ENCODE data around the gene POLD3.
"Not testable (repeated sequence)": the region's sequence is repeated elsewhere in the genome, so short reads cannot be mapped to it uniquely, and the experiment has no call there.

Gene POLD3

DNA sequence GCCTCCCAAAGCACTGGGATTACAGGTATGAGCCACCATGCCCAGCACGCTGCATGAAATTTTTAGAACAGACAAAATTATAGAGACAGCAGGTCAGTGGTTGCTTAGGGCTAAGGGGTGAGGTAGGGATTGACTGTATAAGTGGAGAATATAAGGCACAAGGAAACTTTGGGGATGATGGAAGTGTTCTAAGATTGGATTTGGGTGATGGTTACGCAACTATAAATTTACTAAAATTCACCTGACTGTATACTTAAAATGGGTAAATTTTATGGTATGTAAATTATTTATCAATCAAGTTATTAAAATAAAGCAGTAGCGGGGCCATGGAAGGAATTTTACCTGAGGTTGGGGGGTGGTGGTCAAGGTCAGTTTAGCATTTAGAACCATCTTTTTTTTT lies 16.4 kb upstream of the POLD3 start:
- Mint-ChIP-seq H3K27me3 (no peaks in the 10 kb centered on the region), H3K9me3 (no peaks in the 10 kb centered on the region), H3K27ac (no peak overlapping the region), H3K36me3 (no peaks in the 10 kb centered on the region), H3K4me3 (no peak overlapping the region), H3K4me1 (no peaks in the 10 kb centered on the region)

DNA sequence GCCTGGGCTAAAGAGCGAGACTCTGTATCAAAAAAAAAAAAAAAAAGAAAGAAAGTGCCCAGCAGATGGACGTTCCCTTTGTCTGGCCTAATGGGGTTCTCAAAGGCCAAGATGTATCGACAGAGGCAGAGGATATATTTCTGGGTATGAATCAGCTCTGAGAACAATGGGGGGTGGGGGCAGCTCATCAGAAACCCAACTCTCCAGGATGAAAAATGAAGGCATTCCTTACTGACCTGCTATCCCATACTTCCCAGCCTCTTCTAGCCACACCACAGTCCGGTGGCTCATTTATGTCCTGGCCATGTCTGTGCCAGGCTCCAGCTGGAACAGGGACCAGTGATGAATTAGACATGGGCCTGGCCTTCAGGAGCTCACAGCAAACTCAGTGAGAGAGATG lies 15.2 kb upstream of the POLD3 start:
- Mint-ChIP-seq H3K36me3 (no peaks in the 10 kb centered on the region), H3K4me1 (no peaks in the 10 kb centered on the region), H3K27me3 (no peaks in the 10 kb centered on the region), H3K27ac (no peak overlapping the region), H3K9me3 (no peaks in the 10 kb centered on the region), H3K4me3 (no peak overlapping the region)

DNA sequence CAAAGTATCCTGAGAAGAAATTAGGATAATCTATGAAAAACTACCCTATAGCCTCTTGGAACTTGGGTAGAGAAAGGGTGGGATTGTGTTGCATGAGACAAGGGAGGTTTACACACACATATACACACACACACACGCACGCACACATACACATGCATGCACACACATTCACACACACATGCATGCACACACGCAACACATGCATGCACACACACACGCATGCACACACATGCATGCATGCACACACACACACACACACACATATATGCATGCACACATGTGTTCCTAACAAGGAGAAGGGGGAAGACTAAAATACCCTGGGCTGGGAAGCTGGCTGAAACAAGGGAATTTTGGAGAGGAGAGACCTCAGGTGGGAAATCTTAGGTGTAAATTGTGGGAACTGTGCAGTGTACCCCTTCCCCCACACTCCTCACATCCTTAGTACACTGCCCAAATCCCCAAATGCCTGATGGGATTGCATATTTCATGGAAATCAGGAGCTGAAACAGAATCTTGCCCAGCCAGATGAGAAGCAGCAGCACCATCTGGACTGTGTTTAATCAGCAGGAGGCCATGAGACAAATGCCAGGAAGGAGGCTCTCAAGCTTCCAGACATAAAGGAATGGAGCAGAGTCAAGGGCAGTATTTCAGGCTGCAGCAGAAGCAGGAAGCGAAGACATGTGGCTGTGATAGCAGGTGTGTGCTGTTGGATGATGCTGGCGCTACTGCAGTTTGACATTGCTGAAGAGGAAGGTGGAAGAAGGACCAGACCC lies 14.6 kb upstream of the POLD3 start:
- Mint-ChIP-seq H3K9me3 (no peaks in the 10 kb centered on the region), H3K4me1 (no peaks in the 10 kb centered on the region), H3K36me3 (no peaks in the 10 kb centered on the region), H3K27ac (no peak overlapping the region), H3K27me3 (no peaks in the 10 kb centered on the region), H3K4me3 (no peak overlapping the region)

DNA sequence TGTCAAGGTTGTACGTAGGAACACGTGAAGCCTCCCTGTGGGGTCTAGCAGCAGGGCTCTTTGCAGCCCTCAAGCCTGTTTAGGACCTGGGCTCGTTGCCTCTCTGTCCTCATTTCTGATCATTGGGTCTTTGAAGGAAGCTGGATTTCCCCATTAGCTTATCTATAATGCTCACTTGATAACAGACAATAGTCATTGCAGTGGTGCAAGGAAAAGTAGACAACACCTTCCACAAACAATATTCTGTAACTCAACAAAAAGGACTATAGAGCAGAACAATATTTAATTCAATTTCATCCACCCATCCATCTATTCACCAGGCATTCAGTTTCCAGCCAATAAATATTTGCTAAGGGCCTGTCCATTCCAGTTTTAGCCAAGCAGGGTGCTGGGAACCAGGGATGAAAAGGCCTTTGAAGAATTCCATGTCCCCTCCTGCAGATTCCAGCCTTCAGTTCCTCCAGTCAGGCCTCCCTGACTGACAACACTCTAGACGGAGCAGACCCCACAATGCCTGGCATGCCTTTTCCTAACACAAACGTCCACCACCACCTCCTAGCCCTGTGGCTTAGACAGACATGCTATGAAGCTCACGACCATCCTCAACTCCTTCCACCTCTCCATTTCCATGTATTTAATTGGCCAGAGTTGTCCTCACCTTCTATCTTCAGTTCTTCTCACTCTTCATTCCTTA lies 12.7 kb upstream of the POLD3 start:
- Mint-ChIP-seq H3K4me3 (no peak overlapping the region), H3K36me3 (no peaks in the 10 kb centered on the region), H3K27me3 (no peaks in the 10 kb centered on the region), H3K27ac (no peak overlapping the region), H3K4me1 (no peaks in the 10 kb centered on the region), H3K9me3 (no peaks in the 10 kb centered on the region)

DNA sequence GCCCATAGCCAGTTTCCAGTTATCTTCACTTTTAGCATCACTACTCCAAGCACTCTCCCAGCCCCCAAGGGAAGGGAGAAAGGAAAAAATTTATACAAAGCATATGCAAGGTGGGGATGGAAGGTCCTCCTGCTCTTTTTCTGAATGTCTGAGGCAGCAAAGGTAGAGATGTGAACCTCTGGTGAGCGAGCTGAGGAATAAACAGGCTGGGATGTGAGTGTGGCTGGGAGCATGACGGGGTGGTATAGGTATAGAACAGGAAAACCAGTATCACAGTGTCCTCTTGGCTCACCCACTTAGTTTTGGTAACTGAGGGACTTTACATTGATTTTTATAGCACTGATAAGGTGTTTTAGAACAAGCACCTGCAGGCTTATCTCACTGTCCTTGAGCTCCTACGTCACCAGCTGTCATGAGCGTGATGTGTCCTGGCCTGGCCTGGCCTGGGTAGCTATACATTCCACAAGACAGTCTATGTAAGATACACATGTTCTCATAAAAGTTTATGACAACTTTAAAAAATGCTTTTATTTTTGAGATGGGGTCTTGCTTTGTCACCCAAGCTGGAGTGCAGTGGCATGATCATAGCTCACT lies 10.3 kb upstream of the POLD3 start:
- no peaks in the 10 kb centered on the region for H3K9me3 Mint-ChIP-seq
- H3K27me3 Mint-ChIP-seq, result no peaks in the 10 kb centered on the region
- no peaks in the 10 kb centered on the region for H3K4me1 Mint-ChIP-seq
- no peak overlapping the region for H3K27ac Mint-ChIP-seq
- H3K36me3 Mint-ChIP-seq, result no peaks in the 10 kb centered on the region
- no peak overlapping the region for H3K4me3 Mint-ChIP-seq

DNA sequence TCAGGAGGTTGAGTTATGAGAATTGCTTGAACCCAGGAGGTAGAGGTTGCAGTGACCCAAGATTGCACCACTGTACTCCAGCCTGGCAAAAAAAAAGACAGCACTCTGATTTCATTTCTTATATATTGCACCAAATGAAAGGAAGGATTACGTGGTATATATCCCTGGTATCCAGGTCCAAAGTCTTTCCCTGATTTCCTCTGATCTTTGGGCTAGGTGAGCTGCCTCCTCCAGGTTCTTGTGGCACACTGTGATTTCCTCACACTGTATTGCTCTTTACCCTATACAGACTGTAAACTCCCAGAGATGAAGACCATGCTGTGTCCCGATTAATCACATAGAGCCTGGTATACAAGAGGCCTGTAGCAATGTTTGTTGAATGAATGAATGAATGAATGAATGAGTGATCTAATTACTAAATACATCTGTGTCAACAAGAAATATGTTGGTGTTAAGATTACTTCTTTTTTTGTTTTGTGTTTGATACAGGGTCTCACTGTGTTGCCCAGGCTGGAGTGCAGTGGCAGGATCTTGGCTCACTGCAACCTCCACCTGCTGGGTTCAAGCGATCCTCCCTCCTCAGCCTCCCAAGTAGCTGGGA lies 9.3 kb upstream of the POLD3 start:
- Mint-ChIP-seq H3K36me3 (no peaks in the 10 kb centered on the region), H3K27ac (no peak overlapping the region), H3K4me3 (no peak overlapping the region), H3K9me3 (no peaks in the 10 kb centered on the region), H3K4me1 (no peaks in the 10 kb centered on the region), H3K27me3 (no peaks in the 10 kb centered on the region)

DNA sequence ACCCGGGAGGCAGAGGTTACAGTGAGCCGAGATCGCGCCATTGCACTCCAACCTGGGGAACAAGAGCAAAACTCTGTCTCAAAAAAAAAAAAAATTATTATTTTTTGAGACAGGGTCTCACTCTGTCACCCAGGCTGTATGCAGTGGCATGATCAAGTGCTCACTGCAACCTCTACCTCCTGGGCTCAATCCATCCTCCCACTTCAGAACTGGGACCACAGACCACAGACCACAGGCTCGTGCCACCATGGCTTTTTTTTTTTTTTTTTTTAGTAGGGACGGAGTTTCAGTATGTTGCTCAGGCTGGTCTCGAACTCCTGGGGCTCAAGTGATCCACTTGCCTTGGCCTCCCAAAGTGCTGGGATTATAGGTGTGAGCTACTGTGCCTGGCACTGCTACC lies 1.9 kb upstream of the POLD3 start:
- H3K27me3 Mint-ChIP-seq, H3K9me3 Mint-ChIP-seq, H3K27ac Mint-ChIP-seq, H3K36me3 Mint-ChIP-seq, H3K4me3 Mint-ChIP-seq: not testable (repeated sequence)
- H3K4me1 Mint-ChIP-seq, result peaks cover 27% of the 10 kb centered on the region

DNA sequence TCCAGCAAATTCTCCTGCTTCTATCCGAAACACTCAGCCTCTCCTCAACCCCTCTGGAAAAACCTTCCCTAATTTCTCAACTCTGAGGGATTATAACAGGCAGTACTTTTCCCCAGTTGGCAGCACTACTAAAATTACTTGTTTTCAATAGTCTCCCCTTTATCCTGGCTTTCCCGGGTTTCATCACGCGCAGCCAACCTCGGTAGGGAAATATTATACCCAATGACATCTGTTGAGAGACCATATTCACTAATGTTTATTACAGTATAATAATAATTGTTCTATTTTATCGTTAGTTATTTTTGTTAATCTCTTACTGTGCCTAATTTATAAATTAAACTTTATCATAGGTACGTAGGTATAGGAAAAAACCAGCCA lies 330 bp upstream of the POLD3 start:
- H3K27me3 Mint-ChIP-seq, result no peaks in the 10 kb centered on the region
- H3K27ac Mint-ChIP-seq, result peak overlapping the region; percentile 37
- H3K36me3 Mint-ChIP-seq, result peaks cover 7% of the 10 kb centered on the region
- peaks cover 31% of the 10 kb centered on the region for H3K4me1 Mint-ChIP-seq
- H3K4me3 Mint-ChIP-seq, result peak overlapping the region; percentile 96
- H3K9me3 Mint-ChIP-seq, result no peaks in the 10 kb centered on the region

DNA sequence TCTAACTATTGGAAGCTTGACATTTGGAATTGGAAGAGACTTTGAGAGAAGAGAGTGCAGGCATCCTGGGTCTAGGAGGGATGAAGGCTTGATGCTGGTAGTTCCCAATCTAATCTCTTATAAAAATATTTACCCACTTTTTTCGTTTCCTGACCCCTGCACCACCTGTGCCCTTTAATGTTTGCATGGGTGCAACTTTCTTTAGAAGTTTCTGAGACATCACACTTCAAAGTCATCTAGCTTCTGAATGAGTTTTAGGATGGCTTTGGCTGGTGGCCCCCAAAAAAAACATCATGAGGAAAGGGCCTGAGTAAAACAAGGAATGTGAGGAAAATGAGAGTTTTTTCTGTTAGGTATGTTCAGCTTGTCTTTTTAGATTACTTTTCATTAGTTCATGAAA lies 1.1 kb downstream of the POLD3 start:
- no peaks in the 10 kb centered on the region for H3K27me3 Mint-ChIP-seq
- H3K4me3 Mint-ChIP-seq, result peak overlapping the region; percentile 96
- H3K36me3 Mint-ChIP-seq, result peaks cover 11% of the 10 kb centered on the region
- no peaks in the 10 kb centered on the region for H3K9me3 Mint-ChIP-seq
- peak overlapping the region; percentile 94 for H3K27ac Mint-ChIP-seq
- H3K4me1 Mint-ChIP-seq, result peaks cover 31% of the 10 kb centered on the region

DNA sequence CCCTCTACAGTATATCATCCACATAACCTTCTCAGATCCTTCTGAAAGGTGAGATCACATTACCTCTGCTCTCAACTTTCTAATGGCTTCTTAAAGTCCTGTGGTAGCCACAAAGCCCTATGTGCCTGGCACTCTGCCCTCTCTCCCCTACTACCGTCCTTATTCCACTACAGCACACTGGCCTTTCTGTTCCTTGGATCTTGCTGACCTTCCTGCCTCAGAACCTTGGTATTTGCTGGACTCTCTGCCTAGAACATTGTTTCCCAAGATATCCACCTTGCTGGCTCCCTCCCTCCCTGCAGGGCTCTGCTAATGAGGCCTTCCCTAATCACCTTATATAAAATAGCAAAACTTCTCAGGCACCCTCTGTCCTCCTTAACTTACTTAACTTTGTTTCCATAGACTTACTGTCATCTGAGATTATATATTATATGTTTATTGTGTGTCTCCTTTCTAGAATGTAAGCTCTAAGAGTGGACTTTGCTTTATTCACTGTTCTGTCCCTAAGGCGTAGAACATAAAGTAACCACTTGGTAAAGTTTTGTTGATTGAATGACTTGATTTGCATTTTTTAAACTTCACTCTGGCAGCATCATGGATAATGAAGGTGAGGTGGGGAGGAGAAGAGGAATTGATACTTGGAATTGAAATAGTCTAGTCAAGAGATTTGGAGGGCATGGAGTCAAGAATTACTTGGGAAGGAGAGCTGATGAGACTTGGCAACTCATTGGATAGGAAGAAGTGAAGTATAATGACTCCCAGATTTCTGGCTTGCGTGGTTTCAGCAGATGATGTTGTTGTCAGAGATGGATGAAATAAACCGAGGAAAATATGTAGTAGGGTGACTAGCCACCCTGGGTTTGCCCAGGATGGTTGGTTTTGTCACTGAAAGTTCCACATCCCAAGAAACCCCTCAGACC lies 10.5 kb downstream of the POLD3 start:
- H3K36me3 Mint-ChIP-seq, result peaks cover 4% of the 10 kb centered on the region
- H3K4me1 Mint-ChIP-seq, result no peaks in the 10 kb centered on the region
- no peaks in the 10 kb centered on the region for H3K9me3 Mint-ChIP-seq
- H3K4me3 Mint-ChIP-seq, result no peak overlapping the region
- H3K27ac Mint-ChIP-seq, result no peak overlapping the region
- H3K27me3 Mint-ChIP-seq, result no peaks in the 10 kb centered on the region

DNA sequence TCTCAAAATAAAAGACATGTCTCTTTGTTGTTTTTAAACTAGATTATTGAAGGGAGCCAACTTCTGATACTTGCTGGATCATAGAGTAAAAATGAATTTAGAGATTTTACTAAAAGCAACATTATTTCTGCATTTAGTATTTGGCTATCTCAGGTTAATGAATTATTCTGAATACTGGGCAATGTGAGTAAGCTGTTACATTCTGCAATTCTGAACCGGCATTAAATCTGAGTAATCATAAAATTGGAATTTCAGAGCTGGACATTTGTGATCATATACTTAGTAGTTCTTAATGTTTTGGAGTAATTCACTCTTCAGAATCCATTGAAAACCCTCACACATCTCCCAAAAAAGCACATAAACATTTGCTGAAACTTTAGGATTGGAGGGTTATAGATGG lies 11.5 kb downstream of the POLD3 start:
- H3K4me1 Mint-ChIP-seq, result no peaks in the 10 kb centered on the region
- no peaks in the 10 kb centered on the region for H3K9me3 Mint-ChIP-seq
- no peaks in the 10 kb centered on the region for H3K27me3 Mint-ChIP-seq
- H3K4me3 Mint-ChIP-seq, result no peak overlapping the region
- no peak overlapping the region for H3K27ac Mint-ChIP-seq
- peaks cover 2% of the 10 kb centered on the region for H3K36me3 Mint-ChIP-seq

DNA sequence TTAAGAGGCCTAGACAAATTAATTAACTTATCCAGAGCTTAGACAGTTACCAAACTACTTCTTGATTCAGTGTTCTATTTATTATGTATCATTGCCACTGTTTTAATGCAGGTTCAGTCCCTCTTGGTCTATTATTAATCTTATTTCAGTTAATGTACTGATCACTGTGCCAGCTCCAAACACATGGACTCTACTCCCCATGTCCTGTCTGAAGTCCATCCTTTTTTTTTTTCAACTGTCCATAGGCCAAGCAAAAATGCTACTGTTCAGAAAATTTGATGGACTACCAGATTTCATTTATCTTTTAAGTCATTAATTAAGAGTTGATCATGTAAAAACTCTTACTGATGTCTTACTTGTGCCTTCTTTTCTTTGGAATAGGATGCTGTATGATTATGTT lies 11.9 kb downstream of the POLD3 start:
- Mint-ChIP-seq H3K4me3 (no peak overlapping the region), H3K4me1 (no peaks in the 10 kb centered on the region), H3K36me3 (peaks cover 2% of the 10 kb centered on the region), H3K9me3 (no peaks in the 10 kb centered on the region), H3K27ac (no peak overlapping the region), H3K27me3 (no peaks in the 10 kb centered on the region)

DNA sequence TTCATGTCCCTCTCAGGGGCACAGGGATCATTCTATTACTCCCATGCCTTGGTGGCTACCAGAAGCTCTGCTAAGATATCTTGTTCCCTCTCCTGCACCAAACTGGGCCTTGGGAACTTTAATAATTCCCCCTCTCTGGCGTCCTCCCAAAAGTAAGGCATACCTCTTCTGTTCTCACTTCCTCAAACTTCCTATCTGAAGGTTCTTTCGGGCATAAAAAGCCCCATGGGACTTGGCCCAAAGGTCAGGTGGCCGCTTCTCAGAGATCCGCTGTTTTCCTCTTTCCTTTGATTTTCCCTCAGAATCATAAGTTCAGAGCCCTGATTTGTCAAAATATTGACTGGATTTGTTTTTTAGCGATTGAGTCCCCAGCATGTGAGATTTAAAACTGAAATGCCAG lies 13.0 kb downstream of the POLD3 start:
- Mint-ChIP-seq H3K4me3 (no peak overlapping the region), H3K36me3 (peaks cover 2% of the 10 kb centered on the region), H3K27ac (no peak overlapping the region), H3K9me3 (no peaks in the 10 kb centered on the region), H3K27me3 (no peaks in the 10 kb centered on the region), H3K4me1 (no peaks in the 10 kb centered on the region)

DNA sequence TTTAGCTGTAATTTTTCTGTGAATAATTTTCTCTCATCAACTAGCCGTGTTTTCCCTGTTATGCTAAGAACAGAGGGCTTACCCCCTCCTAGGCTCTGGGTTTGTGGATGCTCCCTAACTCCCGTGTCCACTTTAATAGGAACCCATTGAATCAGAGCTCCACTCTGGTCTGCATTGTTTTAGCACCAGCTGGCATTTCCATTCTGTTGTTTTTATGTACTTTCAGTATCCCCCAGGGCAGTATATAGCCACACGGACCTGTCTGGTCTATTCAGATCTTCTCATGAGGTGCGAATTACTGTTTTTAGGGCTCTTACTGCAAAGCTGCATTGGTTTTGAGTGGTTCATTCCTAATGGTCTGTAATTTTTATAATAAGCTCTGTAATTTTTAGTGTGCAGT lies 16.0 kb downstream of the POLD3 start:
- H3K4me3 Mint-ChIP-seq, result no peak overlapping the region
- no peaks in the 10 kb centered on the region for H3K9me3 Mint-ChIP-seq
- peaks cover 9% of the 10 kb centered on the region for H3K36me3 Mint-ChIP-seq
- H3K27me3 Mint-ChIP-seq, result no peaks in the 10 kb centered on the region
- no peaks in the 10 kb centered on the region for H3K4me1 Mint-ChIP-seq
- no peak overlapping the region for H3K27ac Mint-ChIP-seq

DNA sequence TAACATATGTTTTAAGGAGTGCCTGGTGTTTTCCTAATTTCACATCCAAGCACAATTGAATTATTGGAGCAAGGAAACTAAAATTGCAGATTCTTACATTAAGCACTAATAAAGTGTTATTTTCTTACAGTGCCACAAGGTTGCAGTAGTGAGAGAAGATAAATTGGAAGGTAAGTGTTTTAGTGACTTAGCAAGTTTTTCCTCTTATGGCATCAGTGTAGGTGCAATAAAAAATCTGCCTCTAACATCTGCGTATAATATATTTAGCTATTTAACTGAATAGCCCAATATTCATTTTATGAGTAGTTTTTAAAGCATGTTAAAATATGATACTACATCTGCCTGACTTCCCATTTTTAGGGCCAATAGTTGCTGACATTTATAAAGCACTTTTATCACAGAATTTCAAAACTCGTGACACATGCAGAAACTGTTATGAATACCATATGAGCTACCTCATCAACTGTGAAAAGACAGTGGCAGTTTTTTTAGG lies 19.0 kb downstream of the POLD3 start:
- no peaks in the 10 kb centered on the region for H3K4me1 Mint-ChIP-seq
- no peaks in the 10 kb centered on the region for H3K9me3 Mint-ChIP-seq
- H3K36me3 Mint-ChIP-seq, result peaks cover 7% of the 10 kb centered on the region
- no peaks in the 10 kb centered on the region for H3K27me3 Mint-ChIP-seq
- no peak overlapping the region for H3K27ac Mint-ChIP-seq
- H3K4me3 Mint-ChIP-seq, result no peak overlapping the region

Measured in activated naive CD4-positive, alpha-beta T cell treated with anti-CD3 and anti-CD28 coated beads, Interleukin-2, amount 50 U/mL, for 24 hours (primary cell).